GM12892 (cell line): ENCODE data around the gene CASKIN2.

ENCODE experiments used
- DNase-seq: peaks from one replicate; pipeline ENCODE4 v3.0.0; 2011; ENCODE audit not compliant: insufficient read length
- FAIRE-seq: peaks from 2 replicates; lab custom pipeline; 2011; peaks lifted over from hg19 to GRCh38; lab: Jason Lieb, UNC
- POLR2A ChIP-seq: IDR thresholded peaks from 2 replicates; pipeline ENCODE4 v1.6.1; 2011; ENCODE audit warnings: low read depth, low read length, control low read depth
- POLR2AphosphoS5 ChIP-seq: IDR thresholded peaks from 2 replicates; pipeline ENCODE4 v1.6.1; 2011; ENCODE audit warnings: low read depth, low read length, control low read depth
- TAF1 ChIP-seq: IDR thresholded peaks from 2 replicates; pipeline ENCODE4 v1.6.1; 2011; ENCODE audit warnings: low read depth, mild to moderate bottlenecking, control low read depth, low read length, borderline replicate concordance

CASKIN2 gene

DNA sequence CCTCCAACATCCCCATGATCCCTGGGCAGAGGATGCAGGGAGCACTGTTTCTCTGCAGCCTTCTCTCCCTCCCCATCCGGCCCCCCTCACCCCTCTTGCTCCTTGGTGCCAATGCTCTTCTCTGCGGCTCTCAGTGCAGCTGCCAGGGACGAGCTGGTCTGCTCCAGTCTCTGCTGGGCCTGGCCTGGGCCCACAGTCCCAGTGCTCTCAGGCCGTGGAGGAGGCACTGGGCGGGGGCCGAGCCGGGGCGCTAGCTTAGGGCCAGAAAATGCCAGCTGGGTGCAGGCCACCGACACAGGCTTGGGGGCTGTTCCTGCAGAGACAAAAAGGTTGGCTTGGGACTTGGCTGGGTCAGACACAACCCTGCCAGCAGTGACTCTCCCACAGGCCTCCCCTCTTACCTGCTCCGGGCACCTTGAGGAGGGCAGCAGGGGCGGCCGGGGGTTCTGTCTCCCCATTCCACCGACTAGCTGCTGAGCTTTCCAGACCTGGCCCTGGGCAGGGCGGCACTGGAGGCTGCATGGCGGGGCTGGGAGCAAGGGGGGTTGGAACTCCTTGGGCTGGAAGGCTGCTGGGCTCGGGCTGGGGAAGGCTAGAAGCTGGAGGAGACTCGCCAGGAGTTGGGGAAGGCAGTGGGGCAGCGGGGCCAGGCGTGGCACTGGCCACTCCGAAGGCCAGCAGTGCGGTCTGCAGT, 13.8 kb downstream of the CASKIN2 start:
- TF ChIP-seq POLR2AphosphoS5: no peak
- no peak for TF ChIP-seq TAF1
- TF ChIP-seq POLR2A: no peak
- FAIRE-seq: no peak
- DNase-seq: no peak

DNA sequence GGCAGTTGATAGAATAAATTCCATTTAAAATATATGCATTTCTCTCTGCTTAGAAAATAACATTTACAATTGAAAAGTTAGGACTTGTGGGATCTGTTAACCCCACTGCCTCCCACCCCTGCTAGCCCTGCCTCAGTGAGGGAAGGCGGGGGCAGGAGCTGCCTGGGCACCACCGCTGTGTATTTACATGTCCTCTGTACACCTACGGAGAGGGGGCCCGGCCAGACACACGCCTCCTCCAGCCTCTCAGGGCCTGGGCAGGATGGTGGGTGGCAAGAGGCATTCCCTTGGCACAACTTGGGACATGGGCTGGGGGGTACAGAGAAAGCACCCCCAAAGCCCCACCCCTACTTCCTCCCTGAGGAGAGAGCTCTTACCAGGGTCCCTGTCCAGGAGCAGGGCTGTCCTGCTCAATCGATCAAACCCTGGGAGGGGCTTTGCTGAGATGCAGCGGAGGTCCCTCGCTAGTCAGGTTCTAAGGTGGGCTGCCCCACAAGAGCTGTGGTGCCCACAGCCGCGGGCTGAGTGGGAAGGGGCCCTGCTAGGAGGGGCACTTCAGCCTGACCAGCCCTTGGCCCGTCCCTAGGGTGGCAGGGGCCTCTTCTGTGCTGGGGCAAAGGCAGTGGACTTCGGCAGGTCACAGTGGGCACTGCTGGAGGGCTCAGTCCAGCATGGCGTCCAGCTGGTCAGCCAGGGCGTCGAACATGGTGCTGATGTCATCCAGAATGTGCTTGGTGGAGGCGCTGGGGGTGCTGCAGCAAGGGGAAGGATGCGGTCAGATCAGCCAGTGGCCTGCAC, 14.7 kb downstream of the CASKIN2 start:
- TF ChIP-seq POLR2AphosphoS5 (no peak), TAF1 (no peak), POLR2A (no peak)
- no peak for FAIRE-seq

DNA sequence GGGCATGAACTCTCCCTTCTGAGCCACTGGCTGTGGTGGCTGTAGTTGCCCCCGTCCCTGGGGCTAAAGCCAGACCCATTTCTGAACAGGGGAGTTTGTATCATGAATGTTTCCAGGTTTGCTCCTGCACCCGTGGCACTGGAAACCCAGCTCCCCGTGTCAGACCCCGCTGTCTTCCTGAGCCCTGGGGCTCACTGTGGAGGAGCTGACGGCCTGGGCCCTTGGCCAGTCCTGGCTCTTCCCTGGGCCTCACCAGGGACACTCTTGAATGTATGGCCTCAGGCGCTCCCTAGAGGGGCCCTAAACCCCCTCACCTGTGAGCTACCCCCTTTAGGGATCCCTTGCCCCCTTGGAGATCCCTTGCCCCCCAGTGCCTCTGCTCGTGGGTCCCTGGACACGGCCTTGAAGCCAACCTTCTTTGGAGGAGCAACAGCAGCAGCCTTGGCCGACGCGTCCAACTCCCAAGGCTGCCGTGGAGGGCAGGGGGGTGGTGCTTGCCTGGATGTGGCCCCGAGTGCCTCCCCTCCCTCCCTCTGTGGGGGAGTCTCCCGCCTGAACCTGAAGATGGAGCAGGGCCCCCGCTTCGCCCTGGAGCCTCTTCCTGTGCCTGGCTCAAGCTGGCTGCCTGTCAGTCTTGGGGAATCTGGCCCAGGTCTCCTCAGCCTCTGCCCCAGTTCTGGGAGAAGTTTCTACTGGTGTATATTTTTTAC, 15.9 kb downstream of the CASKIN2 start:
- no peak for TF ChIP-seq POLR2AphosphoS5
- no peak for TF ChIP-seq POLR2A
- TF ChIP-seq TAF1: no peak
- FAIRE-seq (no peak), DNase-seq (no peak)

More for the DNA sequence above, 14.7 kb downstream of the CASKIN2 start:
- no peak for DNase-seq

DNA sequence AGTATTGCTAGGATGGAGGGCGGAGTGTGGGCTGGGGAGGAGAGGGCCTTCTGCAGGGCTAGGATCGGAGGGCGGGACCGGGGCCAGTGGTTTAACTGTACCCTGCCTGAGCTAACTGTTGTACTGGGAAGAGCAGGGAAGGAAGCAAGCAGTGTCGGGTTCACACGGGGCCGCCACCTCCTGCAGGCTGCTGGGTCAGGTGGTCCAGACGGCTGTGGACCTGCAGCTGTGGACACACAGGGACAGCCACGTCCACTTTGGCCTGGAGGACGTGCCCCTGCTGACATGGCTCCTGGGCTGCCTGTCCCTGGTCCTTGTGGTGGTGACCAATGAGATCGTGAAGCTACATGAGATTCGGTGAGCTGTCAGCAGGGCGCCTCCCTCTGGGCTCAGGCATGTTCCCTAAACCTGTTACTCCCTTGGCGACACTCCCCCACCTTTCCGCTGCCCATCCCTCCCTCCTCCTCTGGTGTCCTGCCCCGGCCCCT, 16.6 kb downstream of the CASKIN2 start:
- DNase-seq: no peak
- no peak for FAIRE-seq
- TF ChIP-seq POLR2A: no peak

DNA sequence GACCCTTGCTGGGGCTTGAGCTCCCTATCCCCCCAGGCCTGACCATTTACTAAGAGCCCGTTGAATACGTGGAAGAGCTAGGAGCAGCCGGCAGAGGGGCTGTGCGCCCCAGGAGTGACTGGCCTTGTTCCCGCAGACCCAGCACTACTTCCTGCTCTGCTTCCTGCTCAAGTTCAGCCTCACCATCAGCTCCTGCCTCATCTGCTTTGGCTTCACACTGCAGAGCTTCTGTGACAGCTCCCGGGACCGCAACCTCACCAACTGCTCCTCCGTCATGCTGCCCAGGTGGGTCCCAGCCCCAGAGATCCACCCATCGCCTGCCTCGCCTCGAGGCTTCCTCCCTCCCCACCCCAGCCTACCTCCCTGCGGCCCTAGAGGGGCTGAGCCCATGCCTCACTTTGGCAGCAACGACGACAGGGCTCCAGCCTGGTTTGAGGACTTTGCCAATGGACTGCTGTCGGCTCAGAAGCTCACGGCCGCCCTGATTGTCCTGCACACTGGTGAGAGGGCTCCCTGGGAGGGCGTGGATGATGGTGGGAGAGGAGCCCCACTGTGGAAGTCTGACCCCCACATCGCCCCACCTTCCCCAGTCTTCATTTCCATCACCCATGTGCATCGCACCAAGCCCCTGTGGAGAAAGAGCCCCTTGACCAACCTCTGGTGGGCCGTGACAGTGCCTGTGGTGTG, 17.2 kb downstream of the CASKIN2 start:
- FAIRE-seq: no peak
- TF ChIP-seq POLR2AphosphoS5: no peak
- no peak for TF ChIP-seq TAF1
- TF ChIP-seq POLR2A: no peak
- no peak for DNase-seq

DNA sequence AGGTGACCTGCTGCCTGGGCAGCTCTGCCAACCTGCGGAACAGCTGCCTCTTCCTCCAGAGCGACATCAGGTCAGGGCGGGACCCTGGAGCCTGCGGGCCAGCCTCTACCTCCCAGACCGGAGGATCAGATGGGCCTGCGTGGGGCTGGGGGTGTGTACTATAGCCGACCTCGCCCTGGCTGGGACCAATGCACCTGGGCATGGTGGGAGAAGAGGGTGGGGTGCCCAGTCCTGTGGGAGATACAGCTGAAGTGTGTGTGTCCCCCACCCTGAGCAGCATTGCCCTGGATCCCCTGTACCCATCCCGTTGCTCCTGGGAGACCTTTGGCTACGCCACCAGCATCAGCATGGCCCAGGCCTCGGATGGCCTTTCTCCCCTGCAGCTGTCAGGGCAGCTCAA, 19.3 kb downstream of the CASKIN2 start:
- DNase-seq (no peak), FAIRE-seq (no peak)
- TF ChIP-seq POLR2AphosphoS5 (no peak), TAF1 (no peak), POLR2A (no peak)

DNA sequence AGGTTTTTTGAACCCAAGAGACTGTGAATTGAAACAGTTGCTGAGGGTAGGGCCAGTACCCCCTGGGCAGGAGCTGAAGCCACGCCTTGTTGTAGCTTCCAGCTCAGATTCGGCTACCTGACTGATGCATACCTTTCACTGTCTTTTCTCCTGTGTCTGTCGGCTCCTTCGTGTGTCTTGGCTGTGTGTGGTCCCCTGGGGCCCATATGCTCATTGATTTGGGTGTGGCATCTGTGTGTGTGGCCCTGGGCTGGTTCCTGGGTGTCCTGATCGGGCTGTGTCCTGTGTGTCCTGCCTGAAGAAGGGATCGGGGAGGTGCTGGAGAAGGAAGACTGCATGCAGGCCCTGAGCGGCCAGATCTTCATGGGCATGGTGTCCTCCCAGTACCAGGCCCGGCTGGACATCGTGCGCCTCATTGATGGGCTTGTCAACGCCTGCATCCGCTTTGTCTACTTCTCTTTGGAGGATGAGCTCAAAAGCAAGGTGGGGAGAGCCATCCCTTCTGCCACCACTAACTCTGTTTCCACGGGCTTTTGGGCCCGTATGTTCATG, 20.9 kb downstream of the CASKIN2 start:
- no peak for FAIRE-seq
- TF ChIP-seq POLR2AphosphoS5 (no peak), TAF1 (no peak), POLR2A (no peak)

DNA sequence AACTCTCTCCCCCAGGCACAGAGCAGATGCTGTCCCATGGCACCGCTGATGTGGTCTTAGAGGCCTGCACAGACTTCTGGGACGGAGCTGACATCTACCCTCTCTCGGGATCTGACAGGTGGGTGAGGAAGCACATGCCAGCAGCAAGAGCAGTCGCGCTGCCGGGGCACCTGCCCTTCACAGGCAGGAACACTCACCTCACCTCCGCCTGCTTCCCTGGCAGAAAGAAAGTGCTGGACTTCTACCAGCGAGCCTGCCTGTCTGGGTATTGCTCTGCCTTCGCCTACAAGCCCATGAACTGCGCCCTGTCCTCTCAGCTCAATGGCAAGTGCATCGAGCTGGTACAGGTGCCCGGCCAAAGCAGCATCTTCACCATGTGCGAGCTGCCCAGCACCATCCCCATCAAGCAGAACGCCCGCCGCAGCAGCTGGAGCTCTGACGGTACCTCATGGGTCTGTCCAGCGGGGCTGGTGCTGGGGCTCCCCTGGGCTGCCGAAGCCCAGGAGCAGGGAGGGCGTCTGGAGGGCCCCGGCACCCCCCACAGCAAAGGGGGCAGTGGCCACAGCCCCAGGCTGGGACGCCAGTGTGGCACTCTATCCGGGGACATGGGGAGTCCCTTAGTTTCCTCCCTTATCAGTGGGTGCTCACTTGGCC, 21.7 kb downstream of the CASKIN2 start:
- FAIRE-seq: no peak
- TF ChIP-seq POLR2A (no peak), TAF1 (no peak), POLR2AphosphoS5 (no peak)
- DNase-seq: no peak

More for the DNA sequence above, 20.9 kb downstream of the CASKIN2 start:
- DNase-seq: no peak

DNA sequence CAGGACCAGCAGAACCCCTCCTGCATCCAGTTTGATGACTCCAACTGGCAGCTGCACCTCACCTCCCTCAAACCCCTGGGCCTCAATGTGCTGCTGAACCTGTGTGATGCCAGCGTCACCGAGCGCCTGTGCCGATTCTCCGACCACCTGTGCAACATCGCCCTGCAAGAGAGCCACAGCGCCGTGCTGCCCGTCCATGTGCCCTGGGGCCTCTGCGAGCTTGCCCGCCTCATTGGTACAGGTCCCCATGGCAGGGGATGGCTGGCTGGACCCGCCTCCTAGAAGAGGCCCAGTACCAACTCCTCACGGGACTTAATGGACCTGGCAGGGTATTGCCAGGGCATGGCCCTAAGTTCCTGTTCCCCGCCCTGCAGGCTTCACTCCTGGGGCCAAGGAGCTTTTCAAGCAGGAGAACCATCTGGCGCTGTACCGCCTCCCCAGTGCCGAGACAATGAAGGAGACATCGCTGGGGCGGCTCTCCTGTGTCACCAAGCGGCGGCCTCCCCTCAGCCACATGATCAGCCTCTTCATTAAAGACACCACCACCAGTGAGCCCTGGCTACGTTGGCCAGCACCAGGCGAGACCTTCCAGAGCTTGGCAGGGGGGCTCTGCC, 22.7 kb downstream of the CASKIN2 start:
- no peak for TF ChIP-seq TAF1
- TF ChIP-seq POLR2A: no peak
- no peak for TF ChIP-seq POLR2AphosphoS5
- FAIRE-seq (no peak), DNase-seq (no peak)

DNA sequence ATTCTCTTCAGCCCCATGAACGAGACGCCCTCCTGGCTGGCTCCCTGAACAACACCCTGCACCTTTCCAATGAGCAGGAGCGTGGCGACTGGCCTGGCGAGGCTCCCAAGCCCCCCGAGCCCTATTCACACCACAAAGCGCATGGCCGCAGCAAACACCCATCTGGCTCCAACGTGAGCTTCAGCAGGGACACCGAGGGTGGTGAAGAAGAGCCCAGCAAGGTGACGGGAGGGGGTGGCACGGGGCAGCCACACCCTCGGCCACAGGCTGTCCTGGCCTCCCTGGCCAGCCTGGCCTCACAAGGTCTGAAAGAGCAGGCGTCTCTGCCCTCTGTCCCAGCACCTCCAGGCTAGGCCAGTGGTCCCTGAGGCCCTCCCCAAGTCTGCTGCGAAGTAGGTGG, 23.7 kb downstream of the CASKIN2 start:
- FAIRE-seq (no peak), DNase-seq (no peak)
- TF ChIP-seq TAF1 (no peak), POLR2AphosphoS5 (no peak), POLR2A (no peak)
